Activated CD8-positive, alpha-beta memory T cell treated with anti-CD3 and anti-CD28 coated beads, Interleukin-2, amount 50 U/mL, for 1 hour (primary cell): ENCODE measurements around the gene CA10.

Experiments
- DNase-seq: peaks from one replicate; pipeline ENCODE4 v3.0.0-alpha.2; 2020; ENCODE audit errors: extremely low read depth

Gene CA10

DNA sequence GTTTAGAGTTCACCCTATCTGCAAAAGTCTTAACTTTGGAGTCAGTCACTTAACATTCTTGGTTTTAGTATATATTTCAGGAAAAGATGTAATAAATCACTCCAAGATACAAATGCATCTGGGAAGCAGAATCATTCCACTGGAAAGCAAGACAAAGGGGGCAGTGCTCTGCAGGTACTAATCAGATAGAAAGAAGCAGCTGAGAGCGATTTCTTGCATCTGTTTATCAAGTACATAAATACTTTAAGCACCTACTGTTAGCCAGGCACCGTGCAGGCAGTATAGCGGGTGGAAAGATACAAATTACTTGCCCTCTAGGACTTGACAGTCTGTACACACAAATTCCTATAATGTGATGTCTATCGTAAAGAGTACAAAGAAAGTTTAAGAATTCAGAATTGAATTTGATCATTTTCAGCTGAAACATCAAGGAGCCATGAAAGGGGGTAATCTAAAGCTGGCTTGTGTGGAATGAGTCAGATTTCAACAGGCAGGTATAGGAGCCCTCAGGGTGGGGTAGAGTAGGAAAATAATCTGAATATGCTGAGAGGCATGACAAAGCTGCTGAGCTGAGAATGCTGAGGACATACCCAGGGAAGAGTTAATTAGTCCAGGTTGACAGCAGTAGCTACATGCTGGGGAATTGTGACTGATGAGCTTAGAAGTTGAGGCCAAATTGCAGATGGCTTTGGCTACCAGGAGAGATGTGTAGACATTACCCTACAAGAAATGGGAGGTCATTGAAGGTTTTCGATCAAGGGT lies 110.2 kb downstream of the CA10 start:
- no peak for DNase-seq

DNA sequence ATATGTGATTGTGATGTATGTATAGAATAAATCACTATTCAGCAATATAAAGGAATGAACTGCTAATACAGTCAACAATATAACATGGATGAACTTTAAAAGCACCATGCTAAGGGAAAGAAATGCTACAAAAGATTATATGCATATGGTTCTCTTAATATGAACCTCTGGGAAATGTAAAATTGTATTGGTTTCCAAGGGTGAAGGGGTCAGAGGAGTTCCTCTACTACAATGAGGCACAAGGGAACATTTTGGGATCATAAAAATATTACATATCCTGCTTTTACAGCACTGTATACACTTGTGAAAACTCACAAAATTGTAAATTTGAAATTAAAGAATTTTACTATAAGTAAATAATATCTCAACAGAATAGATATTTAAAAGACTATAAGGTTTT lies 111.4 kb downstream of the CA10 start:
- no peak for DNase-seq

DNA sequence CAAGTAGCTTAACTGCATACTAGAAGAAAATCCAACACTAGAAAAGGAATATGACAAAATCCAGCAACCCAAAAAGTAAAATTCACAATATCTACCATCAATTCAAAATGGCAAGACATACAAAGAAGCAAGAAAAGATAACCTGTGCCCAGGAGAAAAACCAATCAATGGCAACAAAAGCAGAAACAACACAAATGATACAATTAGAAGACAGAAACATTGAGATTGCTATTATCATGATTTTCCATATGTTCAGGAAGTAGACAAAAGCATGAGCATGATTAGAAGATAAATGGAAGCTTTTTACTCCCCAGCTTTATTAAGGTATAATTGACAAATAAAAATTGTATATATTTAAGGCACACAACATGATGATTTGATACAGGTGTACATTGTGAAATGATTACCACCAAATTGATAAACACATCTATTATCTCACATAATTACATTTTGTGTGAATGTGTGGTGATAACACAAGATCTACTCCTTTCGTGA lies 117.3 kb downstream of the CA10 start:
- no peak for DNase-seq

DNA sequence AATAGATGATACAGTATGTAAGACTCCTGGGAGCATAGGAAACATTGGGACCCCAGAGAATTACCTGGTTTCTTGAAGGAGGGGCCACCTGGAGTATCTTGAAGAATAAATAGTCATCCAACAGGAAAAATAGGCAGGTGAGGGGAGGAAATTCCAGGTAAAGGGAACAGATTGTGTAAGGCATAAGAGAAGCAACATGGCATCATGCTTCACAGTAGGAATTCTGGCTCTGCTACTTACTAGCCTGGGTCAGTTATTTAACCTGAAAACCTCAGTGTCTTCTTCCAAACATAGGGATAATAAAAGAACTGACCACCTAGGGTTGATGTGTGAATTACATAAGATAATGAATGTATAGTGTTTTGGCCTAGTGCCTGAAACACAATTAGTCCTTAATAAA lies 122.1 kb downstream of the CA10 start:
- DNase-seq, result no peak

DNA sequence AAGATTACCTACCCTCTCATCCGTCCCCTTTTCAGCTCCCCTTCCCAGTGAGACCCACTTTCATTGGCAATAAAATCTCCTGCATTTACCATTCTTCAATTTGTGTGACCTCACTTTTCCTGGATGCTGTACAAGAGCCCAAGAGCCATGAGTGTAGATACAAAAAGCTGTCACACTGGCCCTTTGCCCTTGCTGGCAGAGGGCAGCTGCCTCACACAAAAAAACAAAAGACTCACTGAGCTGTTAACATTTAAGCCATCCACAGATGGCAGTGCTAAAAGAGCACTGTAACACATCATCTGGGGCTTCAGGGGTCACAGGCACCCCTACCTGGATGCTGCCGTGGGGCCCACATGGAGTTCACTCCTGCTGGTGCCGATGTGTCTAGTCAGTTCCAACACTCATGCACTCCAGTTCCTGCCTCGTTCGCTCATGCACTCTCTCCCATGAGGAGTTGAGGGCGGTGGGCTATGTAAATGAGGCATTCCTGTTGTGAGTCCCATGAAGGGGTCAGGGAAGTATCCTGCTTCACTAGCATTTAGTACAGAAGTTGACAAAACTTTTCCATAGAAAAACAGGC lies 123.1 kb downstream of the CA10 start:
- DNase-seq, result no peak

DNA sequence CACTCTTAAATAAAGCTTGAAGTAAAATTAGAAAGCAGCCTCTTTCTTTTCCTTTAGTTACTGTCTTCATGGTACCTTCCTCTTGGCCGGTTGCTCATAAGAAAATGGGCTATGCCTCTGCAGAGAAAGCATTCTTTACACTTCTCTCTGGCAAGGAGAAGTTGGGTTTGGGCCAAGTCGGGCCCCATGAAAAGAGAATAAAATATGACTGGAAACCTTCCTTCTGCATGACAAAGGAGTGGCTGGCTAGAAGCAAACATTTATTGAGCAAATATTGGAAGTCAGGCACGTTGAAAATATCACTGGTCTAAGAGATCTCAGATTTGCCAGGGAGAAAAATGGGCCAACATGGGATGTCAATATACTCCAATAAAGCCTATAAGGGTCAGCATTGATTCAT lies 126.1 kb downstream of the CA10 start:
- DNase-seq, result no peak

DNA sequence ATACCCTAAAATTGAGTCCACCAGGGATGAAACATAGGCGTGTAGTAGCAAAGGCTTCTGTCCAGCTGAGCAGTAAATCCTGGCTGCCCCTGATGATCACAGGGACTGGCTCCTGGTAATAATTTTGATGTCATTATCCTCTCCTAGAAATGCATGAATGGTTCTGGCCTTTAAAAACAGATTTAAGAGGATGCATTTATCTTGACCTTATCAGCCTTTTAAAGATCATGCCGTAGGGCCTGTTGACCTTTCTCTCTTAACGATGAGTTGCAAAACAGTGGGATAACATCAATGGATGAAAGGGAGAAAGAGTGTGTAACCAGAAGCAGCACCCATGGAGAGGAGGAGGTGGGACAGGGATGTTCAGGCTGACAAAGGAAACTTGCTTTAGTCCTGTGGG lies 128.5 kb downstream of the CA10 start:
- no peak for DNase-seq

DNA sequence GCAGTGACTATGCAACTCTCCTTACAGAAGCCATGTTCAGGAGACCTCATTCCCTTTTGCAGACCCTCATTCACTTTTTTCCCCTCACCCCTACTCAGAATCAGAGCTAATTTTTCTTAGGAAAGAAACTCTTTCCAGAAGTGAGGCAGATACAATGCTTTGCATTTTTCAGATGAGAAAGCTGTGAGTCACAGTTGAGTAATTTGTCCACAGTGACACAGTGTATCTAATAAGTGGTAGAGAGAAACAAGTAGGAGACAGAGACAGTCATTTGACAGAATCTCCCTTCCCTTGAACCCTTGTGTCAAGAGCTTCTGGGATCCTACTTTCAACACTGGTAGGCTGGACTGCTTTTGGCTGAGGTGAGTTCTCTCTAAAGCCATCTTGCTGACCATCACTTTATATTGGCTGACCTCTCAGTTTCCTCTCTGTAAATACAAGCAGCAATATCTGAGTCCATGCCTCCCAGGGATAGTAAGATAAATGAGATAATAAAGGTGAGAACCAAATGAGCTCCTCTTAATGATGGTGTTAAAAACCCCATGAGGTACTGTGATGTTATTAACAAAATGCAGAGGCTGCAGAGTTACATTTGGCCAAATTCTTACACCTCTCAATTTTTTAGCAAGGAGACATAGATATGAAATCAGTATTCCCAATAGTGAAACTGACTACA lies 130.8 kb downstream of the CA10 start:
- DNase-seq, result no peak

DNA sequence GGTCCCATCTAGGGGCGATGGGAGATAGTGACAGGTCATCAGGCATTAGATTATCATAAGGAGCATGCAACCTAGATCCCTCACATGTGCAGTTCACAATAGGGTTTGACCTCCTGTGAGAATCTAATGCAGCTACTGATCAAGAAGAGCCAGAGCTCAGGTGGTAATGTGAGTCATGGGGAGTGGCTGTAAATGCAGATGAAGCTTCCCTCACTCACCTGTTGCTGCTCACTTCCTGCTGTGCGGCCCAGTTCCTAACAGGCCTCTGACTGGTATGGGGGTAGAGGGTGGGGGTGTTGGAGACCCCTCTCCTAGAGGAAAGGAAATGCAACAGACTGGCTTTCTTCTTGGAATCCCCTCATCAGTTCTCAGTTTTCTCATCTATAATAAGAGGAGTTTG lies 131.4 kb downstream of the CA10 start:
- DNase-seq, result no peak

DNA sequence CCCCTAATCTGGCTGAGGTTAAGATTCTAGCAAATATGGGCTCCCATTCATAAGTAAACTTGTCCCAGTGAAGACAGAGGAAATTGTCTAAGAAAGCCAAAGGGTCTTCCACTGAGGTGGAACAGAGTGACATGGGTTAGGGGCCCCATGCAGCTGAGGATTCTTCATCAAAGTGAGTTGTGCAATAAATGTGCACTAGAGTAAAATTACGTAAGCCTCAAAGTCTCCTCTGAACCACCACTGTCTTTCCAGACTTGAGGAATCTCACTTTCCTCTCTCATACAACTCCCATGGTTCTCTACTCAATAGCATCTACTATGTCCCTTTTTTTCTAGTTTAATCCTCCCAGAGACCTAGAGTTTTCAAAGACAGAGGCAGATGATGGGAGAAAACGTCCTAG lies 132.4 kb downstream of the CA10 start:
- no peak for DNase-seq

DNA sequence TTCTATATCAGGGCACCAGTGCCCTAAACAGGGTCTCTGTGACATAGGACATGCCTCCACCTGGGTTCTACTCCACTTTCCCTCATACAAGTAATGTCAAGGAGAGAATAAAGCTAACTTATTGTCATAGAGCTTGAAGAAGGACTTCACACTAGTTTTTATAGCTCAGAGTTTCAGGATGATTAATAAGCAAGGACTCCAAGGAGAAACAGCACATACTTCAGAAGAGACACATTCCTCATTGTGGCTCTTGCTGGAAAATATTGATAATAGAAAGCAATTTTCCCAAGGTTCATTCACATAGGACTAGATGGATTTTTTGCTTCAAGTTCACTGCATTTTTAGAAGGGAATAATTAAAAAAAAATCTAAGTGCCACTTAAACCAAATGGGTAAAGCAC lies 133.3 kb downstream of the CA10 start:
- DNase-seq, result no peak

DNA sequence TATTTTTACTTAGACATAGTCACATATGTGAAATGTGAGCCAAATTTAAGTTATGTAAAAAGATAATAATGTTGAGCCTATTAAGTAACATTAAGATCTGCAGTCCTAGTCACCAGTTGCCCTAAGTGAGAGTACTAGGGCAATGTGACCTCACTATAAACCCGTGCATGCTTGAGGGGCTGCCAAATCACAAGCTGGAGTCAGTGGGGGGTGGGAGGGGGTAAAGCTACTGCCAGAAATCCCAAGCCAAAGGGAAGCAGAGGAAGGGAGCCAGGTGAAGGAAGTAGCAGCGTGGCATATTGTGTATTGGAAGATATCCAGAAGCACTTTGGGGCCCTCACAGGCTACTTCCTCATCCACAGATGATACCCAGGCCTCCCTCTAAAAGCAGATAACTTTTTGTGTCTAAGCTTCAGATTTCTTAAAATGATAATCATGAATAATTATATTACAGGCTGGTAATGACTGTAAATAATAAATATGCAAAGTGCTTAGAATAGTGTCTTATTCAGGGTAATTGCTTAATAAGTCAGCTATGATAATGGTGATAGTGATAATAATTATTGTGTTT lies 134.1 kb downstream of the CA10 start:
- DNase-seq, result no peak

DNA sequence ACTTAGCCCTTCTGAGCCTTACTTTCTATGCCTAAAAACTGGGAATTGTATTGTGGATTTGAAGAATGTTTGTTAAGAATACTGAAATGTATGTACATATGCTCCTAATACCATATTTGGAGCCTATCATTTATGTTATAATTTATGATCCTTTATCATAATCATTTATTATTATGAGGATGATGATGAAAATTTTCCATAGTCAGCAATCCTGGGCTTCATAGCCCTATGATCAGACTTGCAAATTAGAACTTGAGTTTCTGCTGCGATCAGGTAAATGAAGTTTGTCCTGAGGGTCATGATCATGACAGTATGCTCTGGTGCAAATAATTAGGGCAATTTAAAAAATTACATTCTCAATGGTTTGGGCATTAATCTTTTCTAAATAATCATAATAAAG lies 147.4 kb downstream of the CA10 start:
- DNase-seq, result no peak

DNA sequence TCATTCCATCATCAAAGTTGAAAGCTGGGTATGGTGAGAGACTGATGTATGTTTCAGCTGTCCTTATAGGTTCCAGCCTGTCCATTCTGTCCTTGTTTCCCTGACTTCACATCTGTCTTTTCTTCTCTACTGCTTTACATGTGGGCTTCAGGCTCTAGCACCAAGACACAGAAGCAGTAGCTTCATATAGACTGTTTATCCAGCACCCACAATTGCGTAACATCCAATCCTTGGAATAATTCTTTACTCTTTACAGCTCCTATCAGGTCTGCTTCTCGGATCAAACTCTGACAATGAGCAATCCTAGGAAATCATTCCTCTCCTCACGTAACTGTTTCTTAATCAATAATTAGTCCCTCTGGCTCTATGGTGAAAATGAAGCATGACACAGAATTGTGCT lies 158.9 kb downstream of the CA10 start:
- no peak for DNase-seq

DNA sequence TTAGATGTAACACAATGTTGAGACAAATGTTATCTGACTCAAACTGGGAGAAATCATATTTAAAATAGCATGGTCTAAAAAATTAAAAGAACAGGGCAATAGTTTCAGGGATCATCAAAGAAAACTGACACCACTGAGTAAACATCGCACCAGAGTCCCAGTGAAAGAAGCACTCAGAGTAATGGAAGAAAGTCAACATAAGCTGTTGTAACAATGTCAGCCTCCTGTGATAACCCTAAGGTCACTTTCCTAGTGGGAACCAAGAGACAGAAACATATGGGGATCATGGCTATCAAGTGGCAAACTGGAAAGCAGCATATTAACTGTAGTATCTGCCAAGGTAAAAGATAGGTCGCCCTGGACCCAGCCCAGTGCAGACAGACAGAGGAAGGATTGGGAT lies 160.8 kb downstream of the CA10 start:
- no peak for DNase-seq

DNA sequence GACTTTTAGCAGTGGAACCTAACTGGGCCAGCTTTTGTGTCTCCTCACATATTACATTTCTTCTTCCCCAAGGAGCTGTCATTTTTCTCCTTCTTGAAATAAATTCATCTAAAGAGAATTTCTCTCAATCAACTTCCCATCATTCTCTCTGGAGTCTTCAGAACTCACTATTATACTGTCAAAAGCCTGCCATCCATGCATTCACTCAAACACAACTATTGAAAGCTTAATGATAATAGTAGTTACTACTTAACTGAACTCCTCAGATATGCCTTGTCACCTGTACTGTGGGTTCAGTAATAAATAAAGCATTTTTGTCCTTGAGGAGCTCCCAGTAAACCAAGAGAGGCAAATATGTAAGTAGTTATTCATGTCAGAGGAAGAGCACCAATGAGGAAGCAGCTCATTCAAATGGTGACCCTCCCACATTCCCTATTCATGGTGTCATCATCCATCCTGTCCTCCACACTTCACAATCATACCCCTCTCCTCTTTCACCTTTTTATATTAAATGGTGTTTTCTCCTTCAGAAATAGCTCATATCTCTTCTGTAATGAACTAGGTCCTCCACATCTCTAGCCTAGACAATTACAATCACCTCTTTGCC lies 162.6 kb downstream of the CA10 start:
- no peak for DNase-seq

DNA sequence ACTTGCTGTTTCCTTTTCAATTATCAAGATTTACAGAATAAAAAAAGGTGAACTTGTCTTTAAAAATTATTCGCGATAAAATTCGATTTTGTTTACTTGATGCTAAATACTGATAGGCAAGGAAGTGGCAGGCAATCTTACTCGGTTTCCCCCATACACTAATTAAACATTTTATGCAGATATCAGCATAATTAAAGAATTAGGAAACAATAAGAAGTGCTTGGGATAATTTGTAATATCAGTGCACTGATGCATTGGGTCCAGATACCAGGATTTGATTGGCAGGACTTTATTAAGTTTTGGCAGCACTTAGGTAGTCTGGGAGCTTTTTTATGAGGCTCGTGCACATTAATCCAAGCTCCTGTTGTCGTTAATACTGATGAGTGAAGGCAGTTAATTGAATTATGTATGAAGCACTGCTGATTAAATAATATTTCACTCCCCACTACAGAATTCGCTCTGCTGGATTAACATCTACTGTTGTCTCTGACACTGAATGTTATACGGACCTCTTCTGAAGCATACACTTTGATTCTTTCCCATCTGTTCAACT lies 165.6 kb downstream of the CA10 start:
- no peak for DNase-seq

DNA sequence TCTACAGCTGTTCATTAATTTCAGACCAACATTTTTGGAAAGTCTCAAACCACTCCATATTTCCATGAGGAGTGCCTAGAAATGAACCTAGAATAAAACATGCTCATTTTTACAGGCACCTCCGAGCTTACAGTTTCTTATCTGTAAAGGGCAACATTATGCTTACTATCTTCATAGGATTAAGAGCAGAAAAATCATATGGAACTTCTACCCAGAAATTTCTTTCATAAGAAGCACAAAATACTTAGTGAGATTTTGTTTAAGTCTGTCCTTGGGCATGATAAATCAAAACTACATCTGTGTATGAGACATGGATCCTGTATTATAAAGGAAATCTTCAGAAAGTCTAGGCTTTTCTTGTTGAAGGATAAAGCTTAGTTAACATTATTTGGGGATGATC lies 187.4 kb downstream of the CA10 start:
- DNase-seq, result no peak

DNA sequence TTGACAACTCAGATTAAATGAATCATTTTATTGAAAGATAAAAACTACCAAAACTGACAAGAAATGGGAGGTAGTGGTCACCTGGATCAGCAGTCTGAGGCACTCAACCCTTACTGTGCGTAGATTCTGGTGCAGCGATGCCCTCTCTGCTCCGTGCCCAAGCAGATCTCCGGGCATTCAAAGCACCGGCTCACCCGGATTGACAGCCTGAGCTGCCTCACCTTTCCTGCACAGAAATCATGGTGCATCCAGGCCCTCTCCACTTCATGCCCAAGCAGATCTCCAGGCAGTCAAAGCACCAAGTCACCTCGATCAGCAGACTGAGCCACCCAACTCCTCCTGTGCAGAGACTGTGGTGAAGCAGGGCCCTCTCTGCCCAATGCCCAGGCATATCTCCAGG lies 196.8 kb downstream of the CA10 start:
- no peak for DNase-seq

DNA sequence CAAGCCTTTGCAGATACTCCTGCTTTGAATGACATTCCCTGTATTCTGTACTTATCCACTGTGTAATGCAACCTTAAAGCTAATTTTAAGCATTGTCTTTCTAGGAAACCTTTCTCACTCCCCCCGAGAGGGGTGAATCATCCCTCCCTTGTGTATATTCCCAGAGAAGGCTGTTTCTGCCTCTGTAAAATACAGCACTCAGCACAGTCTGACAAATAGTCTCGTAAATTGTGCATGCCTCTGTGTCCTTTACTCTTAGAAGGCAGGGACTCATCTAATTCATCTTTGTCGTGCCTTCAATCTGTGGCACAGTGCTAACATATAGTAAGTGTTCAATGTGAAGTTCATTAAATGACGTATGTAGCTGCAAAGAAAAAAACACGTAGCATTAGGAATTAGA lies 200.7 kb downstream of the CA10 start:
- DNase-seq, result no peak

DNA sequence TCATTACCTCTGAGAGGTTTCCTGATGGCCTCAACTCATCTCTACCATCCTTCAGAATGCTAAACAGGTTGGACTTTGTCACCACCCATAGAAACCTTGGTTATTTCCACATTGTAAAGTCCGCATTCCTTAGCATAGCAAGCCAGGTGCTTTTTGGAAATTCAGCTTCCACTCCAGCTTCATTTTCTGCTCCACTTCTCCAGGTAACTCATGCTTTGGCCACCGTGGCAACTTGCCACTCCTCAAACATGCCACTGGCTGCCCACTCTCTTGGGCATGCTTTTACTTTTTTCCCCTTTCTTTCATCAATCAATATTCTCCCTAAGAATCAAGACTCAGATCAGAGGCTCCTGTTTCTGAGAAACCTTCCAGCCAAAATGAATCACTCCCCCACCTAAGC lies 203.3 kb downstream of the CA10 start:
- DNase-seq, result no peak

DNA sequence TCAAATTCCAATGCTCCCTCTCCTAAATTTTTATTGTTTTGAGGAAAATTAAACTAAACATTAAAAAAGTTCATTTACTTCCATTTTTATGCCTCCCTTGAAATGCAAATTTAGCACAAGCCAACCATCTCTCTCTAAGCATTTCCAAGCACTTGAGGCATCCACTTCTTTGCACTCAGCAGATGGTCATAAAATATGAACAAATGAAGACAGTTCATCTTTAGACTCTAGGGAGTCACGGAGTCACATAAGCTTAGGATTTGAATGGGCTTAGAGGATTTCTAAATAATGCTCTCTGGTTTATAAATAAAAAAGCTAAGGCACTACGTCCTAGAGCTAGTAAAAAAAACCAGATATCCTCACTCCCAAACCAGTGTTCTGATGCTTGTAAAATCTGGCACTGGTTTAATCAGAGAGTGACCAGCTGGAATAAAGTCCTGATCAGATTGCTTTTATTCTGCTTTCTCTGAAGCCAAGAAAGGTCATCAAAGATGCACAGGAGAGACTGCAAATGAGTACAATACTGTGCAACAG lies 204.2 kb downstream of the CA10 start:
- DNase-seq, result no peak
